Stimulated activated CD8-positive, alpha-beta memory T cell treated with anti-CD3 and anti-CD28 coated beads, Interleukin-15, amount 100 ng/mL, for 1 hour (primary cell): Measurements from ENCODE around the gene TENT5A.

Experiments
- DNase-seq: peaks from one replicate; pipeline ENCODE4 v3.0.0-alpha.2; 2020; ENCODE audit warnings: low read depth

TENT5A gene

GRCh38 chr6:81713205-81713604 lies 39.3 kb downstream of the TENT5A start:
- no peak for DNase-seq

DNA sequence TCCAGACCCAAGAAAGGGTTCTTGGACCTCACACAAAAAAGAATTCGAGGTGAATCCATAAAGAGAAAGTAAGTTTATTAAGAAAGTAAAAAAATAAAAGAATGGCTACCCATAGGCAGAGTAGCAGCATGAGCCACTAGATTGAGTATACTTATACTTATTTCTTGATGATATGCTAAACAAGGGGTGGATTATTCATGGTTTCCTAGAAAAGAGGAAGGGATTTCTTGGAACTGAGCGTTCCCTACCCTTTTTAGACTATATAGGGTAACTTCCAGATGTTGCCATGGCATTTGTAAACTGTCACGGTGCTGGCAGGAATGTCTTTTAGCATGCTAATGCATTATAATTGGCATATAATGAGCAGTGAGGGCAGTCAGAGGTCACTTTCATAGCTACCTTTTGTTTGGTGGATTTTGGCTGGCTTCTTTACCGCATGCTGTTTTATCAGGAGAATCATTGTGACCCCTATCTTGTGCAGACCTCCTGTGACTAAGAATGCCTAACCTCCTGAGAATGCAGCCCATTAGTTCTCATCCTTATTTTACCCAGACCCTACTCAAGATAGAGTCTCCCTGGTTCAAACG lies 44.3 kb downstream of the TENT5A start:
- DNase-seq = no peak

GRCh38 chr6:81704700-81705099 lies 47.8 kb downstream of the TENT5A start:
- no peak for DNase-seq

GRCh38 chr6:81700414-81700813 lies 52.1 kb downstream of the TENT5A start:
- DNase-seq = no peak

DNA sequence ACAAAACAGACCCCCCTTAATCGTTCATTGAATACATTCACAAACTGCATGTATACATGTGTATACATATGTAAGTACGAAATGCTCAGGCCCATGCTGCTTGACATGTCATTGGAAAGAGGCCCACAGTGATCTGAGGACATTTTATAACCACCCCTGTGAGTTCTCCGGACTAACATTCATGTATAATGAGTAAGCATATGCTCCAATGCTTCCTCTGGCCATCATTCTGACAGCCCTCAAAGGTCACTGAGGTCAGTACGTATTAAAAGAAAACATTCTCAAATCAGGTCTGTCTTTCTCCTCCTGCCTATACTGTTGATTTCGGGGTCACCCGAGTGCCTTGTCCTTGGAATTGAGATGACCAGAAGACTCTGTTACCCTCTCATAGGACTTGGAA lies 54.9 kb downstream of the TENT5A start:
- no peak for DNase-seq

- DNase-seq = no peak
Measured at GRCh38 chr6:81696524-81696923, 56.0 kb downstream of the TENT5A start.
